Mesendoderm (in vitro differentiated cells): ENCODE results near the gene PCSK5.

Source experiments
- DNase-seq: peaks from one replicate; pipeline ENCODE4 v3.0.0; 2013
- H2AK5ac ChIP-seq: 2 replicates; pipeline ENCODE4 v1.6.1; 2013; ENCODE audit warnings: low read length, inconsistent platforms
- H2BK120ac ChIP-seq: 2 replicates; pipeline ENCODE4 v1.6.1; 2013; ENCODE audit warnings: low read depth, mild to moderate bottlenecking, low read length, moderate library complexity, mixed read lengths
- H2BK15ac ChIP-seq: replicated peaks from 2 replicates; pipeline ENCODE4 v1.6.1; 2013; ENCODE audit warnings: low read depth, mild to moderate bottlenecking, moderate library complexity
- H2BK5ac ChIP-seq: 2 replicates; pipeline ENCODE4 v1.6.1; 2013; ENCODE audit warnings: low read length, inconsistent platforms
- H3K18ac ChIP-seq: 2 replicates; pipeline ENCODE4 v1.6.1; 2013; ENCODE audit warnings: mild to moderate bottlenecking, low read length, mixed read lengths
- H3K23ac ChIP-seq: one replicate; pipeline ENCODE4 v1.6.1; 2013; ENCODE audit warnings: low read length
- H3K27ac ChIP-seq: 2 replicates; pipeline ENCODE4 v1.5.1; 2013; ENCODE audit warnings: low read depth, mild to moderate bottlenecking, inconsistent platforms, low read length, moderate library complexity
- H3K27me3 ChIP-seq: 2 replicates; pipeline ENCODE4 v1.6.1; 2013; ENCODE audit warnings: low read length, control low read depth, mild to moderate bottlenecking, inconsistent platforms; ENCODE audit not compliant: insufficient read depth, poor library complexity
- H3K36me3 ChIP-seq: 2 replicates; pipeline ENCODE4 v1.6.1; 2013; ENCODE audit warnings: low read length, inconsistent platforms; ENCODE audit not compliant: control insufficient read depth, insufficient read depth
- H3K4ac ChIP-seq: one replicate; pipeline ENCODE4 v1.6.1; 2013; ENCODE audit warnings: low read depth, mild to moderate bottlenecking, low read length, moderate library complexity
- H3K4me1 ChIP-seq: 2 replicates; pipeline ENCODE4 v1.6.1; 2013; ENCODE audit warnings: low read depth, low read length, inconsistent platforms; ENCODE audit not compliant: control insufficient read depth
- H3K4me2 ChIP-seq: 2 replicates; pipeline ENCODE4 v1.6.1; 2013; ENCODE audit warnings: low read length
- H3K4me3 ChIP-seq: 2 replicates; pipeline ENCODE4 v1.5.1; 2013; ENCODE audit warnings: mild to moderate bottlenecking, low read length
- H3K56ac ChIP-seq: one replicate; pipeline ENCODE4 v1.6.1; 2013; ENCODE audit warnings: low read length
- H3K79me1 ChIP-seq: 2 replicates; pipeline ENCODE4 v1.6.1; 2013; ENCODE audit warnings: low read length, inconsistent platforms
- H3K79me2 ChIP-seq: 2 replicates; pipeline ENCODE4 v1.6.1; 2013; ENCODE audit warnings: mild to moderate bottlenecking, low read length; ENCODE audit not compliant: control insufficient read depth, insufficient read depth
- H3K9ac ChIP-seq: 2 replicates; pipeline ENCODE4 v1.6.1; 2013; ENCODE audit warnings: low read length, inconsistent platforms
- H4K5ac ChIP-seq: one replicate; pipeline ENCODE4 v1.6.1; 2013; ENCODE audit warnings: low read length
- H4K8ac ChIP-seq: one replicate; pipeline ENCODE4 v1.6.1; 2013; ENCODE audit warnings: low read depth, mild to moderate bottlenecking, control low read depth, low read length, moderate library complexity
- WGBS: extraction: QIAGEN DNeasy Blood & Tissue Kit; methylation state at CpG from one replicate; pipeline ENCODE4 v1.1.7; 2013; ENCODE audit warnings: low lambda C conversion rate, missing lambda C conversion rate; ENCODE audit not compliant: insufficient coverage; ENCODE audit errors: extremely low coverage; 5-methylcytosine and 5-hydroxymethylcytosine counted together

The PCSK5 gene

DNA sequence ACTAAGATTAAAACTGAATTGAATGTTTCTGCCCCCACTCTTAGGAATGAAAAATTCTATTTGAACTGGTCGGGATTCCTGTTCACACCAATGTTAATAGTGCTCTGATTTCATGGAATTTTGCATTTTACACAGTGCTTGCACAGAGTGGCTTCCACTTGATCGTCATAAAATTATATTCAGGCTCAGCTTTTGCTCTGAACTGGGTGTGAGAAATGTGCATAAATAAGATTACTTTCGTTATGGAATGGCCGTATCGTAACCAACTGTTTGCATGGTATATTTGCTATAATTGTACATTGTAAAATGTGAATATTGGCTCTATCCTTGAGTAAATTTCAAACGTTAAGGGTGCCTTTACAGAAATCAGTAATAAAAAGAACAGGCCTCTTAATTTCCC lies 262.9 kb downstream of the PCSK5 start:
- Histone ChIP-seq H4K8ac (no peak overlapping the region), H2BK5ac (no peak overlapping the region), H4K5ac (no peak overlapping the region), H3K4ac (no peak overlapping the region), H3K56ac (no peak overlapping the region), H3K27ac (no peak overlapping the region), H3K23ac (no peak overlapping the region), H2BK15ac (no peak overlapping the region), H3K4me3 (no peak overlapping the region), H3K79me1 (no peaks in the 10 kb centered on the region), H2AK5ac (no peak overlapping the region), H3K36me3 (no peaks in the 10 kb centered on the region), H3K4me2 (no peak overlapping the region), H3K27me3 (no peaks in the 10 kb centered on the region), H2BK120ac (no peak overlapping the region), H3K4me1 (no peaks in the 10 kb centered on the region), H3K9ac (no peak overlapping the region), H3K79me2 (no peaks in the 10 kb centered on the region), H3K18ac (no peak overlapping the region)
- WGBS, result no CpG with 5 or more reads among the region's 6 CpGs
- no peak for DNase-seq

DNA sequence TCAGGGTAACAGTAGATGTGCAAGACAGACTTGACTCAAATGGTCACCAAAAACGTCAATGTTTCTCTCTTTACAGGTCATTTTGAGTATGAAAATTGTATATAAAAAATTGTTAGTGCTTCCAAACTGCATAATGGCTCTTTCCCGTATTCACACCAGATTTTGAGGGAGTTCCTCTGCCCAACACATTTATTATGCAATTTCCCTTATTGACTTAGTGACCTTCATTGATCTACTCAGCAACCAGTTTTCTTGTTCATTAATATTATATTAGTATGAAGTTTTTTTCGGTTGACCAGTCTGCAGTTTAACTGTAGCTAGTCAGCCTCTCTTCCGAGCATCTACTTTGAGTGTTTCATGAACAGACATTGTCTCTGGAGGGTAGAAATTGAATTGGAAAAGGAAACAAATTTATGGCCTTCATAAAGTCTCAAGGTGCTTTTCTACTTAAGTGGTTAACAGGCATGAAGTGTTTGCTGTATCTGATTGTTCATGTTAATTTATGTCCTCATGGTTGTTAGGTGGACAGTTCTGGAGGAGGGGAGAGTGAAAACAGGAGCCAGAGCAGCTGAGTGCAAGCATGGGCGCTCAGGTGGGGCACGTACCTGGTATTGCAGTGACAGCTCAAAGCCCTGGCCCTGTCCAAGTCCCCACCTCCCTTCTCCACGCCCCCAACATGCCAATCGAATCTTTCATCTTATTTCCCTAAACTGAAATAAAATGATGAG lies 263.6 kb downstream of the PCSK5 start:
- Histone ChIP-seq H3K4me3 (no peak overlapping the region), H3K27me3 (no peaks in the 10 kb centered on the region), H3K4me2 (no peak overlapping the region), H3K79me2 (no peaks in the 10 kb centered on the region), H3K4me1 (no peaks in the 10 kb centered on the region), H4K8ac (no peak overlapping the region), H2BK120ac (no peak overlapping the region), H2BK15ac (no peak overlapping the region), H3K23ac (no peak overlapping the region), H2BK5ac (no peak overlapping the region), H4K5ac (no peak overlapping the region), H3K27ac (no peak overlapping the region), H3K9ac (no peak overlapping the region), H3K36me3 (no peaks in the 10 kb centered on the region), H3K18ac (no peak overlapping the region), H3K79me1 (no peaks in the 10 kb centered on the region), H3K56ac (no peak overlapping the region), H3K4ac (no peak overlapping the region), H2AK5ac (no peak overlapping the region)
- no peak for DNase-seq
- no CpG with 5 or more reads among the region's 8 CpGs for WGBS

DNA sequence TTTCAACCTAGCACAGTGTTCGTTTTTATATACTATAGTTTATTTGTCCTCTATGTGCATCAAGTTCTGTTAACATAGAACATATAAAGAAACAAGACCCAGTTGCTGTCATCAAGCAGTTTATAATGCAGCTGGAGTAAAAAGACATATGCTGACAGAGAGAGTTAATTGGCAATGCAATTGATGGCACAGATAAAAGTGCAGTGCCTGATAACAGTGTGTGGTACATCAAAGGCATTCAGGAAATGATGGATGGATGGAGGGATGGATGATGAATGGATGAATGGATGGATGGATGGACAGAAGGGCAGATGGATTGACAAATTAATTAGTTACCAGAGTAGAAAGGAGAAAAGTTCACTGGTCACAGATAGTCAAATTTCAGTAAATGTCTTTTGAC lies 264.9 kb downstream of the PCSK5 start:
- no peak overlapping the region for H2BK15ac ChIP-seq
- no peaks in the 10 kb centered on the region for H3K36me3 ChIP-seq
- no peaks in the 10 kb centered on the region for H3K27me3 ChIP-seq
- DNase-seq, result no peak
- no peaks in the 10 kb centered on the region for H3K79me2 ChIP-seq
- no peak overlapping the region for H3K4me3 ChIP-seq
- H3K18ac ChIP-seq, result no peak overlapping the region
- no peak overlapping the region for H3K56ac ChIP-seq
- H2AK5ac ChIP-seq, result no peak overlapping the region
- no peak overlapping the region for H3K27ac ChIP-seq
- no peaks in the 10 kb centered on the region for H3K4me1 ChIP-seq
- no peak overlapping the region for H2BK5ac ChIP-seq
- no peak overlapping the region for H4K8ac ChIP-seq
- no peak overlapping the region for H3K4ac ChIP-seq
- no CpG with 5 or more reads among the region's 1 CpG for WGBS
- H3K79me1 ChIP-seq, result no peaks in the 10 kb centered on the region
- no peak overlapping the region for H3K4me2 ChIP-seq
- H3K23ac ChIP-seq, result no peak overlapping the region
- no peak overlapping the region for H3K9ac ChIP-seq
- no peak overlapping the region for H2BK120ac ChIP-seq
- no peak overlapping the region for H4K5ac ChIP-seq

DNA sequence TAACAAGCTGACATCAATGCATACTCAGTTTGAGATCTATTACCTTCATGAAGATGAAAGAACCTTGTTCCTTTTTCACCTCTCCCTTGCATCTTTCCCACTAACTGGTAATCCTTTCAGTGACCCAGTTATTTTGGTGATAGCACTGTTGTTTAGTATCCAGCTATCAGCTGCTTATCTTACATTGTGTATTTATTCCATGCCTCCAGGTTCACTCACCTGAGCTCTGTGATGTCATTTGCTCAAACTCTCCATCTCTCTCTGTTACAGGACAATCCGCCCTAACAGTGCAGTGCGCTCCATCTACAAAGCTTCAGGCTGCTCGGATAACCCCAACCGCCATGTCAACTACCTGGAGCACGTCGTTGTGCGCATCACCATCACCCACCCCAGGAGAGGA lies 268.2 kb downstream of the PCSK5 start:
- no peak overlapping the region for H2AK5ac ChIP-seq
- no peaks in the 10 kb centered on the region for H3K36me3 ChIP-seq
- H3K79me2 ChIP-seq, result no peaks in the 10 kb centered on the region
- no peak overlapping the region for H4K5ac ChIP-seq
- H2BK120ac ChIP-seq, result no peak overlapping the region
- H3K4me3 ChIP-seq, result no peak overlapping the region
- H3K56ac ChIP-seq, result no peak overlapping the region
- H2BK5ac ChIP-seq, result no peak overlapping the region
- H4K8ac ChIP-seq, result no peak overlapping the region
- WGBS, result no CpG with 5 or more reads among the region's 7 CpGs
- H3K23ac ChIP-seq, result no peak overlapping the region
- no peaks in the 10 kb centered on the region for H3K4me1 ChIP-seq
- H3K18ac ChIP-seq, result no peak overlapping the region
- no peak for DNase-seq
- no peak overlapping the region for H3K27ac ChIP-seq
- no peak overlapping the region for H3K4me2 ChIP-seq
- no peaks in the 10 kb centered on the region for H3K79me1 ChIP-seq
- no peak overlapping the region for H3K4ac ChIP-seq
- H2BK15ac ChIP-seq, result no peak overlapping the region
- no peaks in the 10 kb centered on the region for H3K27me3 ChIP-seq
- H3K9ac ChIP-seq, result no peak overlapping the region

DNA sequence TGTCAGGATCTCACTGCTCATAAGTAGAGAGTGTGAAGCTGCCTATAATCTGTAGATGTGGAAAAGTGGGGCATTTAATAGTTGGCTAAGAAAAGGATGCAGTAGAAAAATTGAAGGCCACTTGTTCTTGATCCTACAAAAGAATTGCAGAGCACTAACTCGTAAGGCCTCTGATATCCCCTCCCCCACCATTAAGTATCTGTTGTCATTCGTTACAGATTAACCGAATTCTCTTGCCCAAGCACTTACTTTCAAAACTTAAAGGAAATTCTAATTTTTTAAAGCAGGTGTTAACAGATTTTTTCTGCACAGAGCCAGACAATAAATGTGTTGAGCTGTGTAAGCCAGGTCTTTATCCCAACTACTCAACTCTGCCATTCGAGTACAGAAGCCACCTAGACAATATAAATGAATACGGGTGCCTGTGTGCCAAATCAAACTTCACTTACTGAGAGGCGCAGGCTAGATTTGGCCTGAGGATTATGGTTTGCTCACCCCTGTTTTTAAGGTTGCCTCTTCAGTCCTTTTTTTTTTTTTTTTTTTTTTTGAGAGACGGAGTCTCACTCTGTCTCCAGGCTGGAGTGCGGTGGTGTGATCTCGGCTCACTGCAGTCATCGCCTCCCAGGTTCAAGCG lies 268.9 kb downstream of the PCSK5 start:
- Histone ChIP-seq H2AK5ac (no peak overlapping the region), H3K36me3 (no peaks in the 10 kb centered on the region), H3K79me2 (no peaks in the 10 kb centered on the region), H2BK5ac (no peak overlapping the region), H2BK15ac (no peak overlapping the region), H2BK120ac (no peak overlapping the region), H3K4ac (no peak overlapping the region), H3K4me2 (no peak overlapping the region), H3K56ac (no peak overlapping the region), H3K4me3 (no peak overlapping the region), H3K18ac (no peak overlapping the region), H3K9ac (no peak overlapping the region), H4K8ac (no peak overlapping the region), H3K23ac (no peak overlapping the region), H3K27me3 (no peaks in the 10 kb centered on the region), H3K4me1 (no peaks in the 10 kb centered on the region), H3K27ac (no peak overlapping the region), H3K79me1 (no peaks in the 10 kb centered on the region), H4K5ac (no peak overlapping the region)
- peak; percentile 36 for DNase-seq
- no CpG with 5 or more reads among the region's 11 CpGs for WGBS

DNA sequence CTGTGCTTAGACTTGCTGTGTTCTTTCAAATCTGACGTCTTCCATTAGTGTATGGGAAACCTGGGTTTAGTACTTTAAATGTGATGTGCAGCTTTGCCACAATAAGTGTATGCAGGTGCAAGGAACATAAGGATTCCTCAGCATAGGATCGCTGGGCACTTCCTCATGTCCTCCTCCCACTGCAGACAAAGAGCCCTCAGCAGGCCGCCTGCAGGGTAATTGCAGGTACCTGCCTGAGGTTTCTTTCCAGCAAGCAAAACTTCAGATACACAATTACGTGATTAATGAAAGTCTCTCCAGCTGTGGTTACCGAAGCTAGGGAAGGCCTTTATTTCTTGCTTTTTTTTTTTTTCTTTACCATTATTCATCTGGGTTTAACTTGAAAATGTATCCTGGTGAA lies 270.6 kb downstream of the PCSK5 start:
- Histone ChIP-seq H2BK120ac (no peak overlapping the region), H3K9ac (no peak overlapping the region), H3K27ac (no peak overlapping the region), H4K8ac (no peak overlapping the region), H4K5ac (no peak overlapping the region), H3K18ac (no peak overlapping the region), H3K36me3 (no peaks in the 10 kb centered on the region), H2AK5ac (no peak overlapping the region), H3K23ac (no peak overlapping the region), H3K4ac (no peak overlapping the region), H3K27me3 (no peaks in the 10 kb centered on the region), H2BK5ac (no peak overlapping the region), H3K56ac (no peak overlapping the region), H3K4me2 (no peak overlapping the region), H3K4me1 (no peaks in the 10 kb centered on the region), H2BK15ac (no peak overlapping the region), H3K4me3 (no peak overlapping the region), H3K79me2 (no peaks in the 10 kb centered on the region), H3K79me1 (no peaks in the 10 kb centered on the region)
- WGBS, result no CpG with 5 or more reads among the region's 5 CpGs
- DNase-seq, result peak; percentile 52
